GM21367 (cell line): ENCODE data around the gene COBL.

Experiments
- ATAC-seq: cut with Tn5 transposase; IDR thresholded peaks from one replicate; pipeline ENCODE4 v1.9.1; 2021; ENCODE audit not compliant: unreplicated experiment

COBL gene

DNA sequence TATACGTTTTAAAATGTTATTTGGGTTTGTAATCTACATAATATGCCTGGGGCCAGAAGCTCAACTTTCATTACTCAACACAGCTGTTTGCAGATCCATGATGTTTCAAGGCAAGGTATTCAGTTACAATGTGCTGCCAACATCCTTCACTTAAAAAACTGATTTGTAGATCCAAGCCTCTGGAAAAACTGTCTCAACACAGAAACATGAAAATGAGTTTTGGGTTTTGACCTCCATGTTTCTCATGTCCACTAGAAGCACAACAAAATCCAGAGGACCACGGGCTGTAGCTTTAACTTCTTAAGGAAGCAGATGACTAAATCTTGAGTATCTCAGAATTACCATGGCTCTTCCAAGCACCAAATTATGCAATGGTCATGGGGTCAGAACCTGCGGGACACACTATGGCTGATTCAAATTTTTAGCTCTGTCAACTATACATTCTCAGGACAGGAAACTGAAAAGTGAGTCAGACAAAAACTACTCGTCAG, 286.9 kb downstream of the COBL start:
- ATAC-seq = no peak

DNA sequence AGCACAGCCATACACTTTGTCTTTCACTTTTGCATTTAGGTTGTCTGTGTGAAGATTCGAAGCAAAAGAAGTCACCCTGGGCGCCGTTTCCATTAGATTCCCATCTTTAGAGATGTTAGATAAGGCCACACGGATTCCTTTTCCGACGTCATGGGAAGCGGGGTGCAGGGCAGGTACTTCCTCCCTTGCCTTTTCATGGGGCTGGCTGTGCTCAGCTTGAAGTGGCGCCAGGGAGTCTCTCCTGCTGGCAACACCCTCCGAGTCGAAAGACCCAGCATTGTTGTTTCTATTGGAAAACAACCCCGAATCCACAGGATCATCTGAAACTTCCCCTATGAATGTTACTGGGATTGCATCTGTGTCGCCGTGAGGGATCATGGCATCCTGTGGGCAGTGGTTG, 287.5 kb downstream of the COBL start:
- no peak for ATAC-seq

DNA sequence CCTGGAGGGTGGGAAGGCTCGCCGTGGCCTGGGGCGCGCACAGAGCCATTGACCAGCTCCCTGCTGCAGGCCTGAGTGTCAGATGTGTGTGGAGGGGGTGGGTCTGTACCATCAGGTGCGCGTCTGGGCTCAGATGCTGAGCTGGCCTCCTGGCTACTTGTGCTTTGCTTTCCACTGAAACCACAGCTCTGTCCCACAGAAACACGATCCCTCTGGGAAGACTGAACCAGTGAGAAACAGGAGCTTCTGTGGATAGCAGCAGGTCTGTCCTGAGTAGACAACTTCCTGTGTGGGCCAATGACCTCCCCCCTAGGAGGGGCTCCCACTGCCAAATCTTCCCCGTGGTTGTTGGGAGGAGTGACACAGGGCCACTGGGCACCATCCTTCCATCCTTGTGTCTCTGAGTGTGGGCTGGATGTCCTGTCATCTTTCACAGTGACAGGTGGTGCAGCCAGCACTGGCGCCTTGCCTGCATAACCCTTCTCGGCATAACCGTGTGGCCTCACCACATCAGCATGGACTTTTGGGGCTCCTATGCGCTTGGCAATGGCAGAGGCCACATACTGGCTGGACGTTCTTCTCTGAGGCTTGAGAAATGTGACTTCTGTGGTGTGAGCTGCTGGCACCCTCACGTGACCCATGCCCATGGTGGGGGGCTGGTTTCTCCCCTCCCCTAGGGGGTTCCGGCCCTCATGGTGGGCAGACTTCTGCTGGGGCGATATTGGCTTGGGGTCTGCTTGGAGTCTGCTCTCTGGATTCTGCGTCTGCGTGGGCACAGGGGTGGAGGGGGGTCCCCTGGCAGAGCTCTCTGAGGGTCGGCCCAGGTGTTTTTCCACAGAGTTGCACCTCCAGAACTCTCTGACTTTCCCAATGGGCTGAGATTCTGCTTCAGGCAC, 288.4 kb downstream of the COBL start:
- no peak for ATAC-seq

DNA sequence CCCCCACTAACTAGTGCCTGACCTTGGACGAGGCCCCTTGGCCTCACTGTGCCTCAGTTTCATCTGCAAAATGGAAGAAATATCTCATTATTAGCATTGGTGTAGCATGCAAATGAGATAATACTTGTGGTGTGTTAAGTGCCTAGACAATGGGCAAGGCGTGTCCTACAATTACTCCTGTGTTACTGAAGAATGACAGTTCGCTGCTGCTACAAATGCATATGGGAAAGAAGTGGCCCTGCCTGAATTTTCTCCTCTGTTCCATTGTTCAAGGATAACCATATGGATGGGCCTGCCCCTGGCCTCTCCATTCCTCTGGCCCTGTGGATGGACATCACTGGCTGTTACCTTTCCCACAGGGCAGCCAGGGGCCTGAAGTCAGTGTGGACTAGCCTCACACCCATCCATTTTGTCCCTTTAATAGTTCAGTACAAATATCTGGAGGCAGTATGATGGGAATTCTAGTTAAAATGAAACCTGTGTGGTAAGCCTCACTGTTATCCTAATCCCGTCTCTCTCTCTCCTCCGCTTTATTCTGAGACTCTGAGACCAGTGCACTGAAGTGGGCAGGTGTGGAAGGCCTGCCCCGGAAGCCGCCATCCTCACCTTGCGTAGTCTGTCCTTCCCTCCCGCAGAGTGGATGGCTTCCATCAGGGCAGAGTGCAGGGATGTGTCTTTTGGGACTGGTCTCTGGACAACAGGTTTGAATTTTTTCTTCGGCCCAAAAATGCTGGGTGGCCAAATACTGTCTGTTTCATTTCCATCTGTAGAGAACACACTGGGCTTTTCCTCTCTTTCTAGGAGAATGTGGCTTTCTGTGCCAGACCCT, 289.3 kb downstream of the COBL start:
- no peak for ATAC-seq

DNA sequence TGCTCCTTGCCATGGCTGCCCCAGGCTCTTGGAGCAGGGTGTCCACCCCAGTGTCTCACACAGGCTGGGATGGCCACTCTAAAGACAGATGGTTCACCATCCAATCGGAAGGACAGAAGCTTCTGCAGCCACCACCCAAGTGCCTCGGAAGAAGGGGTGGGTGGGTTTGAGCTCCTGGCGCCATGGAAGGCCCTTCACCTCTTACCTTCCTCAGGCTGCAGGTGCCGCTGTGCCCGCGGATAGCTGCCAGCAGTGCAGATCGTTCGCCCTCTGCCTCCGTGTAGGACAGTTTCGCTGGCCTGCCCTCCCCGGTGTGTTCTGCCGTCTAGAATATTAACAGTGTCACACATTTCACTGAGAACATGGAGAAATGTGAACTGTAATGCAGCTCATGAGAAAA, 290.3 kb downstream of the COBL start:
- no peak for ATAC-seq

DNA sequence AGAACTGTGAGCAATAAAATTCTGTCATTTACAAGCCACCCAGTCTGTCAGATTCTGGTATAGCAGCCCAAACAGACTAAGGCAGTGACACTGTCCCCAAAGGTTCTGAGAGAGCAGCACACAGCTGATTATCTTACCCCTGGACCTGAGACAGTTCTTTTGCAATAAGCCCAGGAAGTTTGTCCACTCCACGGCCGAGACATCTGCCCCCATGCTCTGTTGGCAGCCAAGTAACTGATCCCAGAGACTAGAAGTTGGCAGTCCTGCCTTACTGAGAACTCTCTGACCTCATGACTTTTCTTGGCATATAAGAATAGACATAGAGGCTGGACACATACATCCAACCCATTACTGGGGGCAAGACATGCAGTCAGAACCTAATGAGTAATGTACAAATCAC, 290.9 kb downstream of the COBL start:
- ATAC-seq = no peak

DNA sequence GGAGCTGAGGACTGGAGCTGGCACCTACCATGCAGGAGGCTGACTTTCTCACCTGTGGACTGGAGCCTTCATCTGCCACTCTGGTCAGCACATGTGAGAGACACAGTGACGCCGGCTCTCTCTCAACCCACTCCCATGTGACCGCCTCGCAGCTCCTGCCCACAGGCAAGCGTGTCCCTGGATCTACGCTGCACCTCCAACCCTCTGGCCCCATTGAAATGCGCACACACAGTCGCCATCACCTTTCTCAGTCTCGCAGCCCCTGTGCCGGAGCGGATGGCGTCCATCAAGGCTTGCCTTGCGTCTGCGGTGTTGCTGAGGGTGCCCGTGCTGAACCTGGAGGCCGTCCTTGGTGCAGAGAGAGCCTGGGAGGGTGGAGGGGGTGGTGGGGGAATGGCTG, 291.7 kb downstream of the COBL start:
- no peak for ATAC-seq

DNA sequence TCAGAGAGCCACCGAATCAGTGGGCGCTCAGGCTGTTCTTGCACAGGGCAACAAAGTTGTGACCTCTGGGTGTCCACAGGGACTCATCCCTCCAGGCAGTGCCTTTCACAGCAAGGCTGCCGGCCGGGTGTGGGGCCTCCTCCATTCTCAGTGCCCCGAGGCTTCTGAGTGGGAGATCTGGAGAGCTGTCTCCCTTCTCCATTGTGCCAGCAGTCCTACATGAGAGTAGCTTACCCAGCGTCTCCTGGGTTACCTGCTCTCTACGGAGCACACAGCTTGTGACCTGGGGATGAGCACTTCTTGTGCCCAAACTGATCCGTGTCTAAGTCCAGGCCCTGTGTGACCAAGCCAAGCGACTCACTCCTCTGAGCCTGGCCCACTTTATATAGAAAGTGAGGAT, 293.1 kb downstream of the COBL start:
- ATAC-seq = no peak

DNA sequence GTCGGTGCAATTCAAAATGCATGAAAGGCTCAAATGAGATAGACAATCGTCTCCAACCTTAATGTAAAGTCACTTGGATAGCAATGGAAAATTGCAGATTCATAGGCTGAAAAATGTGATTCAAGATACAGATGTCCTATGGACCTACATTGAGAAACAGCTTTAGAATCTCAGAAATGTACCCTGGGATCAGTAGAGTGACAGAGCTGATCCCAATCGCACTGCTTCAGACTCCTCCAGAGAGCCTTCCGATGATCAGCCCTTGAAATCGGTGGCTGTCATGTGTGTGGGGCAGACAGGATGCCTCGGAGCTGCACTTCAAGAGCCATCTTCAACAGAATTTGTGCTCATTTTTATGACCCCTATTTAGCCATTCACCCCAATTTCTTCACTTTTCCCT, 293.8 kb downstream of the COBL start:
- no peak for ATAC-seq

DNA sequence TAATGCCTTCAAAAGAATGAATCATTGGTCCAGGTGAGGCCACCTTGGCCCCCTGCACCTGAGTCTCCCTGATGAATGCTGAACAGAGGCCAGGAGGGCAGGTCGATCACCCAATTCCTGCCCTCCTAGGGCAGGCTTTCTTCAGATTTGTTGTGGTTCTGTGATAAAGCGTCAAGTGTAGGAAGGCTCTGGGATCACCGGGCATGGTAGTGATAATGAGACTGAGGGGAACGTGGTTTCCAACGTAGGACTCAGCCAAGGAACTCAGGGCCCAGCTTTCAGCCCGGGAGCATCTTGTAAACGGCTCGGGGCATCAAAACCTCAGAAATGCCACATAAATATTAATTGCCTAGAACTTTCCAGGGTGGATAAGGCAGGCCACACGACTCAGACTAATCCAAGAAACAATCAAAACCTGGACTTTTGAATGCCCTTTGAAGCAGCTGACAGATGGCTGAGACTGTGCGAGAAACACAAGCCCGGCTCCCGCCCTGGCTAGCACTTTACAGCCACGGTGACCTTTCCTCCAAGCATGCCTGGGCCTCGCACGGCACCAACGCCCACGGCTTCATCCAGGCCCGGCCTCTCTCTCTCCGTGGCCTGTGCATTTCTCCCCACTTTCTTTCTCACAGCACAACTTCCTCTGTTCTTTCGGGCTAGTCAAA, 294.6 kb downstream of the COBL start:
- ATAC-seq = no peak

DNA sequence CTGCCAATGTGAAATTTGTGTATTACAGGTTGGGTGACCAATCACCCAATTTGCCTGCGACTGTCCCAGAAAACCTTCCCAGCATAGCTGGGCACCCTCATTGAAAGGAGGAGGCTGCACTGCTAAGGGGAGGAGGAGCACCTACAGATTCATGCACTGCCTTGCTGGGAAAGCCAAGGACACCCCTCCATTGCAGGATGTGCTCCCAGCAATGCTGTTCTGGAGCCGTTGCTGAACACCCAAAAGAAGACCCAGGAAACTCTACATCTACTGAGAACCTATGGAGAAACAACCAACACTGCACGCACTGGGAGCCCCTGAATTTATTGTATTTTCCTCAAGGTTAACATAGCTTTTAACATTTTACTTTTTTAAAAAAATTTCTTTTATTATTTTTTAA, 295.7 kb downstream of the COBL start:
- no peak for ATAC-seq

DNA sequence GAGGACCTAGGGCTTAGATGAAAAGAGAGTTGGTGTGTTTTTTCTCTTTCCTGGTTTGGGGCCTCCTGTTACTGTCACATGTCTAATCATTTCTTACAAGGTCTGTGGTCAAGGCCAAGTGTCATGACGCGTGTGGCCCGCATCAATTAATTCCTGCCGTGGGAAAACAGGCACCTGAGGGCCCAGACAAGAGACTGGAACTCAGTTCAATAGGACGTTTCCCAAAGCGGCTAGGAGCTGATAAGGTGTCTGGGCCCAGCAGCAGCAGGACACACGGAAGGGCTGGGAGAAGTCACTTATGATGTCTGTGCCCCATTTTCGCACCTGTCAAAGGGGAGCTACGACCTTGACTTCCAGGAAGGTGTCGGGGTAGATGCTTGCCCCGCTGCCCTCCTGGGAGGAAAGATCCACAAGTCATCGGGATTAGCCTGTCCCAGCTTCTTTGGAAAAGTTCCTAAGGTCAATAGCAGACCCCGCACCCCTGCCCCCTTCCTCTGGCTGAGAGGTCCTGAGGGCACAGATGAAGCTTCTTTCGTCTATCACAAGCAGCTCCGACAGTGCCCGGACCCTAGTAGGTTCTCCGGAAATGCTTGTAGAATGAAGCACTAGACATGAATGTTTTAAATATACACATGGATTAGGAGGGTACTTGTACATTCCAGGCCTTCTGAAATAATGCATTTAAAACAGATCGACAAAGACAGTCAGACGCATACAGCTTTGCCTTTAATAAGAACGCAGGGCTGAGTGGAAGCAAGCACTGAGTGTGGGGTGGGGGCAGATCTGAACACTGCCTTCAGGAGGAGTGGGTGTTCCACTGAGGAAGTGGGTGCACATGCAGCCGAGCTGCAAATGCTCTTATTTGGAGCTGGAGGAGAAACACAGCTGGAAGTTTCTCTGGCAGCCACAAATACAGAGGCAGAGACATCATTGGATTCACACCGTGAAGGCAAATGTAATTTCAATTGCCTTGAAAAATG, 296.4 kb downstream of the COBL start:
- ATAC-seq = no peak

DNA sequence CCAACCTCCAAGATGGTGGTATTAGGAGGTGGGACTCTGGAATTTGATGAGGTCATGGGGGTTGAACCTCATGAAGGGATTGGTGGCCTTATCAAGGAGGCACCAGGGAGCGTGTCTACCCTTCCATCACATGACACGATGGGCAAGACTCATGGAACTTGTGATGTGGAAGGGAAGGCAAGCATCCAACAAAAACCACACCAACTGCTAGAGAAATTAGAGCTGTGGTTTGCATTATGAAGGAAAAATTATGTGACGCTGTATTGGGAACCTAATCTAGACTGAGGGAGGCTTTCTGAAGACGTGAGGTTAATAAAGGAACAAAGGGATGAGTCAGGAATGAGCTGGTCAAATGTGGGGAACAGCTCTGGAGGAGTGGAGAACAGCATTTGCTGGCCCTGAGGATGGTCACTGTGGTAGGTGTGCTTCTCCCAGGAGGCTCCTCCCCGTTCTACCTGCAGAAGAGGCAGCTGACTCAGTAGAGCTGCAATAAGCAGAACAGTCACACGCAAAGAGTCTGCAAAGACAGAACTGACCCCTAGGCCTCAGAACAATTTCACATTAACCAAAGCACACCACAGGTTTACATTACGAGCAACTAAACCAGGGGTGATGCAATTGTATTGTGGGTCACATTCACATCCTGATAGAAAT, 297.3 kb downstream of the COBL start:
- no peak for ATAC-seq

DNA sequence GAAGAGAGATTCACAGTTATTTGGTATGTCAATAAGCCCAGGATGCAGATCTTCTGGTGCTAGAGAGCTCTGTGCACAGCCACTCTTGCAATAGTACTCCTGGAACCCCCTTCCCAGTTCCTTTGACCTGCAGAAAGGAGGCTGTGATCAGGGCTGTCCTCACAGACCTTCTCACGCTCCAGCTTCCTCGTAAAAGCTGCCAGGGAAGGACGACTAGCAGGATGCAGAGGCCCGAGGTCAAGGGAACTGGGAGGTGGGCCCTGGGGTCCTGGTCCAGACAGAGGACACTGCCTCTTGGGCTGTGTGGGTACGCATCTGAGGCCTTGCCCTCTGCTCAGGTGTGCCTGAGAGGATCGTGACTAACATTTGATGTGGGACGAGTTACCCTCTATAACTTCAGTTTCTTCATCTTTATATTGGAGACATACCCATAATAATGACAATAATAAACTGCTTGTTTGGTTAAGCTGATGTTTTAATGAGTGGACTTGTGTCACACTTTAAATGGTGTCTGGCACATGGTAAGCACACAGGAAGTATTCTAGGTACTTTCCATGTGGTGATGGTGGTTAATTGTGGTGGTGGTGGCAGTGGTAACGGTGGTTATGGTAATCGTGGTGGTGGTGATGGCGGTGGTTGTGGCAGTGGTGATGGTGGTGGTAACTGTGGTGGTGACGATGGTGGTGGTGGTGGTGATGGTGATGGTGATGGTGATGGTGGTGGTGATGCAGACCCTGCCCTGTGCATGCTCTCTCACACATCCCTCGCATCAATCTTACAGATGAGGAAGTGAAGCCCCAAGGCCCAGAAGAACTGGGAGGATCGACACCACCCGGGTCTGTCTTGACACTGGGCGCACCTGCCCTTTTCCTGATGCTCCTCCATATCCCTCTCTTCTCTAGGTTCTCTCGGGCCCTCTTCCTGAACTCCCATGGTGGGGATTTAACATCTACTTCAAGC, 298.8 kb downstream of the COBL start:
- no peak for ATAC-seq

DNA sequence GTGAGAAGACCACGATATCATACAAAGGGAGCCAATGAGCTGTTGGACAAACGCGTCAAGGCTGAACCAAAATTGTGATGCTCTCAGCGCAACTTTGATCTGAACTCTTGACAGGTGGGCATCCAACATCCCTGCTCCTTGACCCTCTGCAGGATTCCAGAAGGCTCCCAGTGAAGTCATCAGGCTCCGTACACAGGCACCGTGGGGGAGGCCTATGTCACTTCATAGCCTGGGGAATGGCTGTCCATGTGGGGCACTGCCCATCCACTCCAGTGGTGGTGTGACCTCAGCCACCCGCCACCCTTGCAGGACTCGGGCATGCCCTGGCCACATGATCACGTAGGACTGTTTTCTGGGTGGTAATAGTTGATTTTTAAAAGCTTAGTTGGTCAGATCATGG, 300.1 kb downstream of the COBL start:
- no peak for ATAC-seq

DNA sequence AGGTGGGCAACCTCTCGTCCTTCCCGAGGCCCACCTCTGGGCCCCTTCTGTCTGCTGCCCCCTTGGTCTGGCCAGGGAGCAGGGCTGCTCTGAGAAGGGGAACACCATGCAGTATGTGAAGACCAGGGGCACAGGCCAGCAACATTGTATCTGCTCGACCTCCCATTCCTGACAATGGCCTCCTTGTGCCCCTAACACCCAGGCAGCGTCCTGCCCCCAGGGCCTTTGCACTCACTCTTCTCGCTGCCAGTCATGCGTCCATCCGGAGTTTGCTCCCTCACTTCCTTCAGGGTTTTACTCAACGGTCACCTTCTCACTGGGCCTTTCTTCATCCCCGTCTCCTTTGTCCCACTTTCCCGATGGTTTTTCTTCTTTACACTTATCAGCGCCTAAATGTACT, 301.0 kb downstream of the COBL start:
- no peak for ATAC-seq

DNA sequence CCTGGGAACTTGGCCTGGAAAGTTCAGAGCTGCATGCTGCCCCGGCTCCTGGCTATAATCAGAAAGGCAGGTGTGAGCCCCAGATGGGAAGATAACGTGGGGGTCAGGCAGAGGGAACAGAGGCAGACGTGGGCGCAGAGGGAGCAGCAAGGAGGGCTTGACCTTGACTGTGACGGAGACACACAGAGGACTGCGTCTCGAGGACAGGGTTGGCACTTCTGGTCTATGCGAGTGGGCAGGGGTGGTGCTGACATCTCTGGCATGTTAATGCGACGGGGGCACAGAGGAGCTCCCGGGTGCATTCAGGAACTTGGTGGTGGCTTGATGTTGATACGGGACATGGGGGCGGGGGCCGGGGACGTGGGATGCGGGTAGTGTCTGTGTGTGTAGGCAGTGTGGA, 301.8 kb downstream of the COBL start:
- no peak for ATAC-seq

DNA sequence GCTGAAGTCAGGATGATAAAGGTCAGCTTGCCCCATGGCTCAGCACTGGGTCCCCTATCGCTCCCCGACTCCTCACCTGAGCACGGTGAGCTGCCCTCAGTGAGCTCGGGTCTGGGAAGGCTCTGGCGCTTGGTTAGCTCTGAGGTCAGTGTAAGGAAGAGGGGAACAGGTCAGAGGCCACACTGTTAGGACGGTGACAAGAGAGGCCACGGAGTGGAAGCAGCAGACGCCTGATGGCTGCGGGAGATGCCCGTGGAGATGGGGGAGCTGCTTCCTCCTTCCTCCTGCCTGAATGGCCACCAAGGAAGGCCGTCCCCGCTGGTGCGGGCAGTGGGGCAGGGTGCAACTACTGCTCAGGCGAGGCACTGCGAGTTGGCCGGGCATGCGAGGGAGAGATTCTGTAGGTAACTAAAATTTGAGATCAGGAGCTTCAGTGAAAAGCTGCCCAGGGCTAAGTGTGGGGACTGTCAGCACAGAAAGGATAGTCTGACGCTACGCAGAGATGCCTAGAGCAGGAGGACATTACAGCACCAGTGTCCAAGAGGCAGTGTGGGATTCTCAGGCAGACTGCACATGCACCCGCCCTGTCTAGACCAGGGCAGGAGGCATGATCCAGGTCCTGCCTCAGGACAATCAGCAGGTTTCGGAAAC, 302.6 kb downstream of the COBL start:
- ATAC-seq = no peak
